OCI-LY7 (cell line): ENCODE results near the gene GRAMD1B. TPM values are rescaled to one million over a fixed set of nuclear protein-coding genes. Genes with fewer than 3 reads are reported as not detected.

Experiments used
- BruUV-seq: library from RNA; stranded (reverse); fragments of 400-500 nt; replicated peaks from 2 replicates; lab custom pipeline; 2021; lab: Mats Ljungman, UMichigan
- CTCF ChIA-PET: fragments of 300-600 bp; sonication (Branson Sonifier 250); formaldehyde crosslinking; loops from one replicate; lab custom pipeline; 2022; ENCODE audit warnings: antibody characterized with exemption; ENCODE audit not compliant: unreplicated experiment; lab: Charles Lee
- POLR2A ChIA-PET: fragments of 300-600 bp; sonication (Branson Sonifier 250); formaldehyde crosslinking; loops from one replicate; lab custom pipeline; 2022; ENCODE audit warnings: antibody characterized with exemption; lab: Charles Lee
- DNase-seq: peaks from one replicate; pipeline ENCODE4 v3.0.0-alpha.2; 2015; ENCODE audit warnings: low spot score
- H2AFZ ChIP-seq: fragments of 200-600 bp; sonication (generic), shearing (Covaris generic); 2 replicates; pipeline ENCODE4 v1.6.1; 2014; ENCODE audit warnings: mild to moderate bottlenecking, antibody characterized with exemption, low read length, moderate library complexity
- H3K27ac ChIP-seq: fragments of 200-600 bp; sonication (generic); 2 replicates; pipeline ENCODE4 v1.5.1; 2014; ENCODE audit warnings: mixed run types, low read depth, mild to moderate bottlenecking, moderate library complexity, low read length, inconsistent platforms; ENCODE audit not compliant: poor library complexity, severe bottlenecking
- H3K36me3 ChIP-seq: fragments of 200-600 bp; sonication (generic); 2 replicates; pipeline ENCODE4 v1.6.1; 2014; ENCODE audit warnings: mild to moderate bottlenecking, antibody characterized with exemption, low read length, moderate library complexity, mixed read lengths; ENCODE audit not compliant: insufficient read depth
- H3K4me1 ChIP-seq: fragments of 200-600 bp; sonication (generic); 2 replicates; pipeline ENCODE4 v1.5.1; 2014; ENCODE audit warnings: mild to moderate bottlenecking, low read length; ENCODE audit not compliant: insufficient read depth, poor library complexity, severe bottlenecking
- H3K4me2 ChIP-seq: fragments of 200-600 bp; sonication (generic); 2 replicates; pipeline ENCODE4 v1.6.1; 2014; ENCODE audit warnings: mild to moderate bottlenecking, low read length
- H3K4me3 ChIP-seq: fragments of 200-600 bp; sonication (generic); 2 replicates; pipeline ENCODE4 v1.5.1; 2014; ENCODE audit warnings: mild to moderate bottlenecking, low read depth, low read length; ENCODE audit not compliant: poor library complexity, severe bottlenecking
- H3K79me2 ChIP-seq: fragments of 200-600 bp; sonication (generic); 2 replicates; pipeline ENCODE4 v1.6.1; 2016; ENCODE audit warnings: low read depth, mild to moderate bottlenecking, low read length, moderate library complexity, mixed read lengths; ENCODE audit not compliant: insufficient read depth
- H3K9me2 ChIP-seq: fragments of 200-600 bp; sonication (generic); 2 replicates; pipeline ENCODE4 v1.6.1; 2016; ENCODE audit warnings: mild to moderate bottlenecking, low read length, mixed read lengths; ENCODE audit not compliant: insufficient read depth
- H3K9me3 ChIP-seq: fragments of 200-600 bp; sonication (generic); 2 replicates; pipeline ENCODE4 v1.6.1; 2014; ENCODE audit warnings: mild to moderate bottlenecking, mixed run types, low read length, mixed read lengths
- H4K20me1 ChIP-seq: fragments of 200-600 bp; sonication (generic); 2 replicates; pipeline ENCODE4 v1.6.1; 2014; ENCODE audit warnings: mild to moderate bottlenecking, antibody characterized with exemption, low read length, moderate library complexity, mixed read lengths; ENCODE audit not compliant: insufficient read depth
- CTCF ChIP-seq: fragments of 200-600 bp; sonication (generic); conservative IDR thresholded peaks from 2 replicates; pipeline ENCODE4 v1.5.1; 2014; ENCODE audit warnings: mild to moderate bottlenecking, antibody characterized with exemption, low read length, moderate library complexity, mixed read lengths
- EZH2phosphoT487 ChIP-seq: fragments of 200-600 bp; sonication (generic); IDR thresholded peaks from 2 replicates; pipeline ENCODE4 v1.6.1; 2018; ENCODE audit warnings: low read depth, borderline replicate concordance, mild to moderate bottlenecking, mixed run types, antibody characterized with exemption, low read length, moderate library complexity, mixed read lengths
- intact Hi-C: fragments of 100-400 bp; cut with micrococcal nuclease; formaldehyde crosslinking; loops from one replicate; pipeline ENCODE4 v1.10.0; 2022; ENCODE audit not compliant: unreplicated experiment
- microRNA-seq: library from miRNA; unstranded; fragments of <30 nt; microRNA quantifications from one replicate; pipeline ENCODE4 v1.2.0, GENCODE V29; 2022; ENCODE audit warnings: borderline replicate concordance
- small RNA-seq: library from RNA; depleted of rRNA; stranded (forward); fragments of <200 nt; gene quantifications from one replicate; pipeline ENCODE3, GENCODE V24; 2014
- total RNA-seq, 2 experiments: library from RNA; depleted of rRNA in 1 of 2; stranded (reverse); fragments of >200 nt in 1 of 2; shearing (Covaris generic) in 1 of 2; gene quantifications; 2 replicates each; pipeline ENCODE4 v1.2.3, GENCODE V29; 2014 to 2022

GRAMD1B gene
- total RNA-seq, 2 experiments from 2014 or later: 0.16 TPM; not detected in 1

DNA sequence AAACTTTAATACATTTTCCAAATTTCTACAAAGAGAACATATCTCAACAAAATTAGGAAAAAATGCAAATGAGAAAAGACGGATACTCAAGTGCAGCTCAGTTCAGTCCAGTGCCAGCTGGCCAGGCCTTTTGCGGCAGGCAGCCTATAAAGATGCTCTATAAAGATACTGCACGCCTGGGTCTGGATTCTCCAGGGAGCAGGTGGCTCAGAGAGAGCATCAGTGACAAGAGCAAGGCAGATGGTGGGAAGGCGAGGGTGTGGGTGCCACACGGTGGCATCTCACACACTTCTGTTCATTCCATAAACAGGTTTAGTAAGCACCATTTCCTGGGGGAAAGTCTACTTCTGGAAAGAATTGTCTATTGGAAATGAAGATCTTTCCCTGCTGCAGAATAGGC is 242.5 kb downstream of the GRAMD1B start:
- BruUV-seq: no TSS peak
- POLR2A ChIA-PET: no interaction called here
- Histone ChIP-seq H4K20me1 (no peaks in the 10 kb centered on the region), H3K9me3 (no peaks in the 10 kb centered on the region), H3K4me3 (no peak overlapping the region), H3K4me2 (no peak overlapping the region), H3K4me1 (no peaks in the 10 kb centered on the region), H3K79me2 (no peaks in the 10 kb centered on the region), H3K36me3 (no peaks in the 10 kb centered on the region), H3K27ac (no peak overlapping the region), H2AFZ (no peak overlapping the region), H3K9me2 (no peaks in the 10 kb centered on the region)
- intact Hi-C loops: no loop called here
- TF ChIP-seq EZH2phosphoT487 (no peak), CTCF (no peak)
- CTCF ChIA-PET: no interaction called here
- no peak for DNase-seq

DNA sequence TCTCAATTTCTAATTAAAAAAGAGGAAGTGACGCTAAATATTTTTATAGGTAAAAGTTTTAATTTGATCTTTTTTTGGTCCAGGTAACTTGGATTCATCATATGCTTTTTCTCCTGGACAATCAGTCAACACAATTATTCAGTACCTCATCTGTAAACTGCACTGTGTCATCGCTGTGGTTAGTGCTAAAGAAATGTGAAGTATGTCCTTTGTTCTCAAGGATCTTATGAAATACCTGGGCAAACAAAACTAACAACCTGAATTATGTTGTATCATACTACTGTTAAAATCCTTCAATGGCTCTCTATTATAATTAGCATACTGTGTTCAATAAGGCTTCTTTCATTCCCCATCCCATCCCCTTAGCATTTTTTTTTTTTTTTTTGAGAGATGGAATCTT is 244.2 kb downstream of the GRAMD1B start:
- H3K4me3 ChIP-seq: no peak overlapping the region
- H3K79me2 ChIP-seq: no peaks in the 10 kb centered on the region
- intact Hi-C loops: no loop called here
- H4K20me1 ChIP-seq: no peaks in the 10 kb centered on the region
- H3K9me3 ChIP-seq: no peaks in the 10 kb centered on the region
- no TSS peak for BruUV-seq
- DNase-seq: no peak
- no peak overlapping the region for H3K27ac ChIP-seq
- H3K36me3 ChIP-seq: no peaks in the 10 kb centered on the region
- H3K4me2 ChIP-seq: no peak overlapping the region
- H3K9me2 ChIP-seq: no peaks in the 10 kb centered on the region
- no peaks in the 10 kb centered on the region for H3K4me1 ChIP-seq
- no peak overlapping the region for H2AFZ ChIP-seq
- ChIA-PET CTCF (no interaction called here), POLR2A (interaction anchor here (0.6 kb wide), 1 partner anchor 34 kb away, joined by 4 read pairs; no protein-coding TSS in a partner anchor)
- TF ChIP-seq EZH2phosphoT487: no peak

Small RNA genes lying within 50 kb of the gene (microRNA-seq; reads per million reads assigned to microRNA genes)
- gene MIR4493: not detected

Small RNA genes lying within 50 kb of the gene (small RNA-seq; reads per million reads assigned to genes)
- gene MIR4493: not detected

Other genes starting within 250 kb of the GRAMD1B start
- not detected in 2 replicates for gene CLMP, start 235.0 kb upstream of the GRAMD1B start, total RNA-seq (2014; rRNA removed; shearing (Covaris generic))
- gene CLMP, start 235.0 kb upstream of the GRAMD1B start, total RNA-seq (2022): not detected in 2 replicates
- gene SCN3B, start 224.4 kb downstream of the GRAMD1B start, total RNA-seq (2014; rRNA removed; shearing (Covaris generic)): not detected in 2 replicates
- not detected in 2 replicates for gene SCN3B, start 224.4 kb downstream of the GRAMD1B start, total RNA-seq (2022)